Epithelial cell of prostate (primary cell): ENCODE results near the gene LRATD1.
"Not testable (repeated sequence)": the region's sequence is repeated elsewhere in the genome, so short reads cannot be mapped to it uniquely, and the experiment has no call there.

Experiments
- DNase-seq: peaks from one replicate; pipeline ENCODE4 v3.0.0-alpha.2; 2011; ENCODE audit warnings: low read depth, low spot score
- H3K27ac ChIP-seq: fragments of 450-650 bp; 2 replicates; pipeline ENCODE4 v1.5.1; 2017; ENCODE audit warnings: mild to moderate bottlenecking

The LRATD1 gene, protein sequence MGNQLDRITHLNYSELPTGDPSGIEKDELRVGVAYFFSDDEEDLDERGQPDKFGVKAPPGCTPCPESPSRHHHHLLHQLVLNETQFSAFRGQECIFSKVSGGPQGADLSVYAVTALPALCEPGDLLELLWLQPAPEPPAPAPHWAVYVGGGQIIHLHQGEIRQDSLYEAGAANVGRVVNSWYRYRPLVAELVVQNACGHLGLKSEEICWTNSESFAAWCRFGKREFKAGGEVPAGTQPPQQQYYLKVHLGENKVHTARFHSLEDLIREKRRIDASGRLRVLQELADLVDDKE

DNA sequence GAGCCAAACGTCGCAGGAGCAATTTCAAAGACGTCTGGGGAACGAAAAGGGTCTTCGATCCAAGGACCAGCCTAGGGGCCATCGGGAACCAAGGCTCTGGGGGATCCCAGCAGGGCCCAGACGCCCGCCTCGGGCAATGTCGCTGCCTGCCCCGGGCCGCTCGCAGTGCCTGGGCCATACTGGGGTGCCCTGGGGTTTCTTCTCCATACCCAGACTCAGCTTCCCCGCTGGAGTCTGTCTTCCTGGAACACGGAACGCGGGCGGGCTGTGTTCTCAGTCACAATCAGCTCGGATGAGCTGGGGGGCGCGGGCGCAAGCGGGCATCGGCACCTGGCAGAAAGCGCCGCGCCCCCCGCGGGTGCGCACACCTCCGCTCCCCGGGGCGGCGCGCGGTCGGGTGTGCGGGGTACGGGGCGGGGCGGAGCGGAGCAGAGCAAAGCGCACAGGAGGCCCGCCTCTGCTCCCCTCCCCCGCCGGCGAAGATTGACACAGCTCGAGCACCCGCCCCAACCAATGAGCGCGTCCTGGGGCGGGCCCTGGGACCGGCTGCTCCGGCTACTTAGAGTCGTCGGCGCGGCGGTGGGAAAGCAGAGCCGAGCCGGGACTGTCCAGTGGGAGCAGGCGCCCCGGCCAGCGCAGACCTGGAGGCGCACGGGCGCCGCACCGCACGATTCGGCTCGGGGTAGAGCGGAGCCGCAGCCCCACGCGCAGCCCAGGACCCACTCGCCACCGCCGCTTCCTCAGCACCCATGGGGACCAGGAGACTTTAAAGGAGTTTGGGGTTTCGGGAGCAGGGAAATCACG, at the start of gene LRATD1:
TSS of gene LRATD1 (plus strand) at position 585 of the 804 bp plus-strand sequence. CDS start 1,263 bp downstream, outside the sequence.
- peak; percentile 80 for DNase-seq
- H3K27ac ChIP-seq: peak within 1 kb of the TSS; percentile 78

DNA sequence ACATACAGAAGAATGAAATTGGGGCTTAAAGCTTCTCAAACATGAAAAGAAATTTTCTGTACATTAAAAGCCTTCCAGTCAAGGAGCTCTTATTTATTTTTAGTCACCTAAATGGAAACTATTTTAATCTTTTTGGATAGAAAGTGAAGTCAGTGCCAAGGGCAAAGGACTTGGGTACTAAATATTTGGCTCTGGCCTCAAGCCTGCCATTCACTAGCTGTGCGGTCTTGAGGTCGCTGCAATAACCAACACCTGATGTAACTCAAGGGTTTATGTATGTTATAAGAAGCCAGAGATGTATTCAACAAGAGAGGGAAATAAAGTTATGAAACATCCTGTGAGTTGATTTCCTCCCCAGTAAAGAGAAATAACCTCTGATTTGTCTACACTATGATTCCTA, 49.5 kb upstream of the LRATD1 start:
- H3K27ac ChIP-seq: no peak overlapping the region
- no peak for DNase-seq

DNA sequence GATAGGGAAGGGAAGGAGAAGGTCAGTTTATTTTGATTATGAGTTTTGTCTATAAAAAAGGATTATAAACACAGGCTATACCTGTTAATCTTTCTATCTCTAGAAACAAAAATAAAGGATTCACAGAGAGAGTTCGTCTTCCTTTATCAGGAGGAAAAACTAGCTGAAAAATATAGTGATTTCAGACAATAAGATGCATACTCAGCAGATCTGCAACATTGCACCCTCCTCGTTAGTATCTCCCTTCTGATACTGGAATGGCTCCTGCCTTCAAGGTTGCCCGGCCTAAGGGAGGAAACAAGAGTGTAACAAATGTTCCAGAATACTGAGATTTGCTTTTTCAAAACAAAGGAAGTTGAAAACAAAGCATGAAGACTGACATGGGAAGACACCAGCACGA, 48.7 kb upstream of the LRATD1 start:
- no peak for DNase-seq
- H3K27ac ChIP-seq: no peak overlapping the region

DNA sequence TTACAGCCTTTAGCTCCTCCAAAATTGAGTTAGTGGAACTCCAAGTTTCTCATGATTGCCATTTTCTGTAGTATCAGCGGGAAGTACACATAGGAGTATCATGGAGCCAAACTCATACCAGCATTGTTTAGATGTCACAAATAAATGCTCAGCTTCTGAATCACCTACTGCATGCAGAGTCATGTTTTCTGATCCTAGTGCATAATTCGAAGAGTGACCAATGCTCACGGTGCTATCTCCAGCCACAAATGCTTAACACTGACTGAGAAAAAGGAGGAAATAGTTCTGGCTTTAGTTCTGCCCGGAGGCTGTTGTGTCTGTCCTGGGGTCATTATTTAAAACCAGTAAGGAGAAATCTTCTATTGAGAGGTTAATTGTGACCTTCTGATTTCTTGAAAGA, 45.4 kb upstream of the LRATD1 start:
- DNase-seq: peak; percentile 79
- H3K27ac ChIP-seq: peak overlapping the region; percentile 49

DNA sequence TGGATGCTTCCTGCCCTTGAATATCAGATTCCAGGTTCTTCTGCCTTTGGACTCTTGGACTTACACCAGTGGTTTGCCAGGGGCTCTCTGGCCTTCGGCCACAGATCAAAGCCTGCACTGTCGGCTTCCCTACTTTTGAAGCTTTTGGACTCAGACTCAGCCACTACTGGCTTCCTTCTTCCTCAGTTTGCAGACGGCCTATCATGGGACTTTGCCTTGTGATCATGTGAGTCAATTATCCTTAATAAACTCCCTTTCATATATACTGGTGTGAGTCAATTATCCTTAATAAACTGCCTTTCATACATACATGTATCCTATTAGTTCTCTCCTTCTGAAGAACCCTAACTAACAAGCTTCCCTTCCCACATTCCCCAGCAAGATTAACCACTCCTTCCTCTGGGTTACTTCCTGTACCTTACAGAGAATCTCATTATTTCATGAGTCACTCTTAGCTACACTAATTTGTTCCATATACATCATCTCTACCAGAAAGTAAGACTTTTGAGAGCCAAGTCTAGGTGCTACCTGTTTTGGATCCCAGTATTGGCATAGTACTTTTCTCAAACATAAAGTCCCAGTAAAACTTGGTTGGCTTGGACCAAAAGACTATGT, 31.3 kb upstream of the LRATD1 start:
- no peak for DNase-seq
- peak overlapping the region; percentile 17 for H3K27ac ChIP-seq

DNA sequence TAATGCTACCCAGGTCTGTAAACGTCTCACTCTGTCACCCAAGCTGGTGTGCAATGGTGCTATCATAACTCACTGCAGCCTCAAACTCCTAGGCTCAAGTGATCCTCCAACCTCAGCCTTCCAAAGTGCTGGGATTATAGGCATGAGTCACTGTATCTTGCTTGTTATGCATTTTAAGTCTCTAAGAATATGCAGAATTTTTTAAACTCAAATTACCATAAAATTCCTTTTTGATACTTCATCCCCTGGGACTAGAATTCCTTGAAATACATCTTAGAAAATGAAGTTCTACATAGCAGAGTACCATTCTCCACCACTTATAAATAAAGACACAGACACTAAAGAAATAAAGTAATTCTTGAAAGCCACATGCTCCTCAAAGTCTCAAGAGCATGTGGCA, 30.2 kb upstream of the LRATD1 start:
- DNase-seq: no peak
- H3K27ac ChIP-seq: no peak overlapping the region

DNA sequence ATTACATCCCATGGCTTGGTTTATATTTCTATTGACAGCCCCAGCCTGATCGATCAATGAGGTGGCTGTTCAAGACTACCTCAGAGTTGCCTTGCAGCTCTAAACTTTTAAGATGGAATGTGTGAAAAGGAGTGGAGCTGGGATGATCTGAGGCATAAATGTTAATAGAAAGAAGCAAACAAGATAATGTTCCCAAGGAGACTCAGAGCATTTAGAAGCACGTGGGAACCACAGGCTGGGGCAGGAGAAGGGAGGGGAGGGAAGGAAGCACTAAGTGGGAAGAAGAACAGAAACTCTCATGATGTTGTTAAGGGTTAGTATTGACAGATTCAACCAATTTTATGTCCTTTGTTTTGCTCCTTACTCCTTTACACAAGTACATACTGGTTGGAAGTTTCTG, 28.8 kb upstream of the LRATD1 start:
- DNase-seq: no peak
- no peak overlapping the region for H3K27ac ChIP-seq

DNA sequence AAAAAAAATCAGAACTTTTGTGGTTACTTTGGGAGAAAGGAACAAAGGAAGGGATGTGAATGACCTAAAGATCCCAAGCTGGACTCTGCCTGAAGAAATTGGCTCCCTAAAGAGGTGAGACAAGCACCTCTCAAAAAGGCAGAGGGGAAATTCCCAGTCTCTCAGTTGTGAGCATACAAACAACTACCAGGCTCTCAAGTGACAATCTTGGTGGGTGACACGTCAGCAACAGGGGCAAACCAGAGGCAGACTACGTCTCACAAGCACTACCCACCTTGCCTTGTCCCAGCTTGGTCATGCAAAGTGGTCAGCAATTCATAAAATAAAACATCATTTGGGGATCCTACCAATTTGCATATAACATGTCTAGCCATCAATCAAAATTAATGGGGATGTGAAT, 24.3 kb upstream of the LRATD1 start:
- DNase-seq: no peak
- H3K27ac ChIP-seq: no peak overlapping the region

DNA sequence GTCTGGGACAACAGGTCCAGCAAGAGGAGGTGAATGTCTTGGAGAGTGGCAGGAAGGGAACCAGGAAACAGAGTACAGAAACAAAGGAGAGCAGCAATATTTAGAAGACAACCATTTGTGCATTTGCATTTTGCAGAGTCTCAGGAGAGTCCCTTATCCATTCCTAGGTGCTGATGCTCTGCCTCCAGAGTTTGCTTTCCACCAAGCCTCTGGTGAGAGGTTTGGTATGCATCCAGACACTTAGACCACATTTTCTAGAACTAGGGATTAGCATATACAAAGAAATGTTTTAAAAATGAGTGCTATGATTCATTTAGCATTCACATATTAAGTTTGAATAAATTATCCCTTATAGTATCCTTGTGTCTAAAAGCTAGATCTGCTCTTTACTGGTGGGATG, 18.5 kb upstream of the LRATD1 start:
- no peak for DNase-seq
- H3K27ac ChIP-seq: no peak overlapping the region

DNA sequence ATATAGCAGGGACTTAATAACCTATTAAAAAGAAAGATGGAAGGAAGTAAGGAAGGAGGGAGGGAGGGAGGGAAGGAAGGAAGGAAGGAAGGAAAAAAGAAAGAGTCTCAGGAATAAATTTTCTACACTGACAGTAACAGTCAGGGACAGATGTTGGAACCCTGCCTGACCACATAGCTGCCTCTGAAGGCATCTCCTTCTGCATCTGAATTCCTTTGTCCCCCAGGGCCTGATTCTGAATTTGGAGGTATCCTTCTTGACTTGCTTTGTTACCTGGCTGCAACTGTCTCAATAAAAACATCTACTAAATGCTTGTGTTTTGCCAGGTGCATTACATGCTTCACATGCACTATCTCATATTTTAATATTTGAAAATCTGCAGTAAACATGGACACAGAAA, 17.4 kb upstream of the LRATD1 start:
- no peak overlapping the region for H3K27ac ChIP-seq
- no peak for DNase-seq

DNA sequence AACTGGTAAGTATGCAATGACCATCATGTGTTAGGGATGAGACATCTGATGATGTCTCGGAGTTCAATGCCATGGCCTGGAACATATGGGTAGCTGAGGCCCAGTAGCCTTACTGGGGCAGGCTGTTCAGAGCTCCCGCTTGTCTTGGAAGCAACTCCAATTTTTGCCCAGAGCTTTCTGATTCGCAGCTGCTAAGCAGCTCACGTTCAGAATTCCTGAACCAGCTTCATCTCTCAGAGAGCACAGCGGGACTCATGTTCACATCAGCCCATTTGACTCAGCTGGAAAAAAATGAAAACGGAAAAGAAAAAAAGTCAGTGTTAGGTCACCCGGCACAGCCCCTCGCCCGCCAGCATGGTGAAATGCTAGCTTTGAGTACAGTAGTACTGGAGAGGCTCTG, 16.8 kb upstream of the LRATD1 start:
- H3K27ac ChIP-seq: no peak overlapping the region
- DNase-seq: no peak

DNA sequence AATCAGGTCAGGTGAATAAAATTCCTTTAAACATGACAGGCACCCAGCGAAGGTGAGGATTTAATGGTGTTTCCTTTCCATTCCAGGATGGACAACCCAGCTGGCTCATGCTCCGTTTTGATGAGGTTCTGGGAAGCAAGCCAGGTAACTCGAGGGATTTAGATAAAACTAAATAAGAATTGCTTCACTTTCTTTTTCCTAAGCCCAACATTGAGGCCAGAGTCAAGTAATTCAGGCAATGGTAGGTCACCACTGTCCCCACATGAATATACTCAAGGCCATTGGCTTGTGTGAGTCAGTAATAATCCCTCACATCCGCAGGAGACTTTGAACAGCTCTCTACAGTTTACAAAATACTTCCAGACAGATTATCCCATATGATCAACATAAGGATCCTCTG, 16.2 kb upstream of the LRATD1 start:
- DNase-seq: no peak
- no peak overlapping the region for H3K27ac ChIP-seq

DNA sequence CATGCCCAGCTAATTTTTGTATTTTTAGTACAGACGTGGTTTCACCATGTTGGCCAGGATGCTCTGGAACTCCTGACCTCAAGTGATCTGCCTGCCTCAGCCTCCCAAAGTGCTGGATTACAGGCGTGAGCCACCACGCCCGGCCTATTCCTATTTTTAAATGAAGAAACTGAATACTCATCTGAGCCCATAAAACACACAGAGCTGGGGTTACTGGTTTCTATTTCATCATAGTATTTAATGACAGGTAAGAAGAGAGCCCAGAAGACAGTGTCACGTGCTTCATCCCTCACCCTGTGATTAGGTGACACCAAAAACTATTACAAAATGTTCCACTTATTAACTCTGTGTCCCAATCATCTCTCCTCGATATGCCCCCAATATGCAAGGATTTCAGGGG, 15.6 kb upstream of the LRATD1 start:
- no peak overlapping the region for H3K27ac ChIP-seq
- no peak for DNase-seq

DNA sequence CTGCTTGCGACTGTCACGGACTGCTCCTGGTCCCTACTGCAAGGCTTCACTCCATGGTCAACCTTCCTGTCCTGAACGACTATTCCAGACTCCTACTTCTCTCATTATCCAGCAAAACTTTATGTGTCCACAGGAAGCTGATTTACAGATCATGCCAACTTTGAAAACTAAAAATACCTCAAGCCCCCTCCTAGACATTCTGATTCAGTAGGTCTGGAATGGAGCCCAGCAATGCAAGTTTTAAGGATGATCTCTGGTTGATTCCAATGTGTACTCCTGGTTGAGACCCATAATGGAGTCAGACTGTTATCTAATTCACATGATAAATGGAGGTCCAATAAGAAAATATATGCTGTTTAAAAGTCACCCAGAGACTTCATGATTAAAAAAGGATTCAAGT, 13.1 kb upstream of the LRATD1 start:
- H3K27ac ChIP-seq: no peak overlapping the region
- no peak for DNase-seq

DNA sequence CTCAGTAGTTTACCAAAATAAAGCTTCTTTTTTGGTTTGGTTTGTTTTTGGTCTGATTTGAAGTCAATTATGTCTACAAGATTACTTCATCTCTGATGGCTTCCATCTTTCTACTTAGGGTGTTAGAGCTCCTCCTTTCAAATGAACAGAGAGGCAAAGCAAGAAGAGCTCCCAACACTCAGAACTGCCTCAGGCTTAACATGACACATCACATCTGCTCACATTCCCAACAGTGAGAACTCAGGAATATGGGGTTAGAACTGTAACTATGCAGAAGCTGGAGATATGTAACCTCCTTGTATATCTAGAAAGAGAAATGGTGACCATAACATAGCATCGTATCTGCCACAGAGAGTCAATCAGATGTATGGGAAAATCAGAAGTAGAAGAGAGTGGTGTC, 11.4 kb upstream of the LRATD1 start:
- no peak for DNase-seq
- H3K27ac ChIP-seq: peak overlapping the region; percentile 28

DNA sequence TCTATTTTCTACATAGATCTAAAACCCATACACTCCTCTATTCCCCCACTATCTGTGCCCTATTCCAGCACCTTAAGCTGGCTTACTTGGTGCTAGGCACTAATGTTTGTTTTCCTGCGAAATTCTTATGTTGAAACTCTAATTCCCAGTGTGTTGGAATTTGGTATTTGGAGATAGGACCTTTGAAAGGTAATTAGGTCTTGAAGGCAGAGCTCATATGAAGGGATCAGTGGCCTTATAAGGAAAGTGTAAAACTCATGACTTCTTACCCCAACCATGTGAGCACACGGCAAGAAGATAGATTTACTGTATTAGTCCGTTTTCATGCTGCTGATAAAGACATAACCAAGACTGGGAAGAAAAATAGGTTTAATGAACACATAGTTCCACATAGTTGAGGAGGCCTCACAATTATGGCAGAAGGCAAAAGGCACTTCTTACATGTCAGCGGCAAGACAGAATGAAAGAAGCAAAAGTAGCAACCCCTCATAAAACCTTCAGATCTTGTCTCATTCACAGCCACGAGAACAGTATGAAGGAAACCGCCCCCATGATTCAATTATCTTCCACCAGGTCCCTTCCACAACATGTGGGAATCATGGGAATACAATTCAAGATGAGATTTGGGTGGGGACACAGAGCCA, 10.5 kb upstream of the LRATD1 start:
- no peak overlapping the region for H3K27ac ChIP-seq

DNA sequence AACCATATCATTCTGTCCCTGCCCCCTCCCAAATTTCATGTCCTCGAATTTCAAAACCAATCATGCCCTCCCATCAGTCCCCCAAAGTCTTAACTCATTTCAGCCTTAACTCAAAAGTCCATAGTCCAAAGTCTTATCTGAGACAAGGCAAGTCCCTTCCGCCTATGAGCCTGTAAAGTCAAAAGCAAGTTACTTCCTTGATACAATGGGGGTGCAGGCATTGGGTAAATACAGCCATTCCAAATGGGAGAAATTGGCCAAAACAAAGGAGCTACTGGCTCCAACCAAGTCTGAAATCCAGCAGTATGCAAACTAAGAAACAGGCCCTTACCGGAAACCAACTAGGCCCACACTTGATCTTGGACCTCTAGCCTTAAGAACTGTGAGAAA, 10.0 kb upstream of the LRATD1 start:
- H3K27ac ChIP-seq, DNase-seq: not testable (repeated sequence)

More for the DNA sequence above, 10.5 kb upstream of the LRATD1 start:
- no peak for DNase-seq

DNA sequence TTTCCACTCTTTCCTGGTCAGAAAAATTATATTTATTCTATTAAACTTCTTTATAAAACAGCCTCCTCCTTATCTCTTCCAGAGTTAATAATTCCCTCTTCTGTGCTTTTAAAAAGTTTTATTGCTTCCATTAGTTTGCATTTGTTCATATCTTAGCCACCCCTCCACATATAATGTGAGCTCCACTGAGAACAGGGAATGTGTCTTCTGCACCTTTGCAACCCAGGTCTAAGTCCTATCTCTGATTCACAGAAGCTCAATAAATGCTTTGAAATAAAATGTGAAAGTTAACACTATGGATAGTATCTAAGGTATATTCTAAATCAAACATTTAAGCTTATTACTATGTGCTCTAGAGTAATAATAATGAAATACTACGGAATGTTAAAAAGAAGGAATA, 9.3 kb upstream of the LRATD1 start:
- DNase-seq: no peak
- no peak overlapping the region for H3K27ac ChIP-seq

DNA sequence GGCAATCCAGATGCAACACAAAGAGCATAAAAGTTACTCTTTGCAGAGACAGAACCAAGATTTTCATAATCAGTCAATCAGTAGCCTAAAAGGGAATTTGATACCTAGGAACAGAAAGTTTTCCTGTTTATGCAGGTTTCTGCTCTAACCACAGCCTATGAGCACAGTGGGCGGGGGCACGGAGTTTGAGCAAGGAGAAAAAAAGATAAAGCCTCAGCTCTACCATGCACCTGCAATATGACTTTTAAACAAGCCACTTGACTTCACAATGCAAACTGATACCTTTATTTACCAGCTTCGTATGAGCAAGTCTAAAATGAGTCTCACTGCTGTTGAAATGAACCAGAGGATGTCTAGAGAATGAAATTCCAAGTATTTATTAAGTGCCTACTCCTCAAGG, 5.6 kb upstream of the LRATD1 start:
- no peak overlapping the region for H3K27ac ChIP-seq
- no peak for DNase-seq

DNA sequence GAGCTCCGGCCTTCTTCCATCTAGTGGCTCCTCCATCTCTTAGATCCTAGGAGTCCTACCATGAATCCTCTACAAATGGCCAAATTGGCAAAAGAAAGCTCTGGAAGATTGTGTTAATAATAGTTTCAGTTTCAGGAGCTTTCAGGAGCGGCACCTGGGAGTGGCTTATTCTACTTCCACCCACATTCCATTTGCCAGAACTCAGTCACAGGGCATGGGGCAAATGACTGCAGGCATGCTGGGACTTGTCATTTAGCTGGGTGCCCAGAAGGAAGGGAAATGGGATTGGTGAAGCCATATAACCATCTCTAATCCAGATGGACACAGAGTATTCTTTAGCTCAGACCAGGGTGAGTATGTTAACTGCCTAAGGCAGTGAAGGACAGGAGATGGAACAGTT, 3.6 kb upstream of the LRATD1 start:
- peak; percentile 89 for DNase-seq
- peak overlapping the region; percentile 83 for H3K27ac ChIP-seq
